Cardiac muscle cell (in vitro differentiated cells and primary cell): ENCODE measurements around the gene SMOC1. TPM values are rescaled to one million over a fixed set of nuclear protein-coding genes. Genes with fewer than 3 reads are reported as not detected.
A peak's percentile ranks its signal among the peaks of the same experiment; 100 is the strongest.

ENCODE experiments used
- DNase-seq, 2 donors: peaks; one replicate each; pipeline versions ENCODE4 v3.0.0 to v3.0.0-alpha.2; 2010 to 2017; ENCODE audit warnings: low read depth in 1 of 2, low spot score in 1 of 2
- H3K27ac ChIP-seq: fragments of 200-600 bp; sonication (generic); 2 replicates; pipeline ENCODE4 v1.5.1; 2016
- H3K27me3 ChIP-seq: fragments of 200-600 bp; sonication (generic); 2 replicates; pipeline ENCODE4 v1.6.0; 2016; ENCODE audit warnings: control low read depth
- H3K36me3 ChIP-seq: fragments of 200-600 bp; sonication (generic); 2 replicates; pipeline ENCODE4 v1.5.1; 2016; ENCODE audit warnings: control low read depth
- H3K4me1 ChIP-seq: fragments of 200-600 bp; sonication (generic); 2 replicates; pipeline ENCODE4 v1.8.1; 2017; ENCODE audit warnings: low read depth, mild to moderate bottlenecking, mixed run types
- H3K4me3 ChIP-seq: fragments of 200-600 bp; sonication (generic); 2 replicates; pipeline ENCODE4 v1.5.1; 2016; ENCODE audit warnings: mild to moderate bottlenecking
- H3K9me3 ChIP-seq: fragments of 200-600 bp; sonication (generic); 2 replicates; pipeline ENCODE4 v1.5.1; 2017; ENCODE audit warnings: low read depth, mild to moderate bottlenecking, control low read depth
- polyA plus RNA-seq: library from polyadenylated mRNA; unstranded; fragments of >200 nt; fragmentation: Nextera tagmentation; extraction: Ambion mirVana; gene quantifications from 2 replicates; pipeline ENCODE4 v1.2.1, GENCODE V29; 2016
- total RNA-seq: library from RNA; depleted of rRNA; stranded (reverse); fragments of >200 nt; gene quantifications from 2 replicates; pipeline ENCODE4 v1.2.3, GENCODE V29; 2016
- TF ChIP-seq, protein P1 (sequence below): IDR thresholded peaks from 2 replicates; pipeline ENCODE4 v1.5.1; 2012; ENCODE audit warnings: low read depth, mild to moderate bottlenecking, low read length

The SMOC1 gene
- total and polyA plus RNA-seq, 2 experiments from 2014 or later, result 1.9 to 24.7 TPM

DNA sequence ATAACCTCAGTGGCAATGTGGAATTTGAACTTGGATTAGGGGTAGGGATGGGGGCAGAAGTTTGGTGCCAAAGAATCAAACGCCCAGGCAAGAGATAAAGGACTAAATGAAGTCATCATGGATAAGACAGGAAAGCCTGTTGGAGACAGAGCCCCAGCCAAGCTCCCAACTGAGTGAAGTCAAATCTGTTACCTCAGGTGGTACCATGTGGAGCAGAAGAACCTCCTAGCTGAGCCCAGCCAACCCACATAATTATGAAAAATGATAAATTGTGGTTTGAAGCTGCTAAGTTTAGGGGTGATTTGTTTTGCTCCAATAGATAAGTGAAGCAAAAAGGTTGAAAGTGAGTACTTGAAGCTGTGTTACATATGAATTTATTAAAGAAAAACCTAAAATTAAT lies 66.1 kb downstream of the SMOC1 start:
- H3K4me1 ChIP-seq, result peaks cover 16% of the 10 kb centered on the region
- TF ChIP-seq, protein P1, sequence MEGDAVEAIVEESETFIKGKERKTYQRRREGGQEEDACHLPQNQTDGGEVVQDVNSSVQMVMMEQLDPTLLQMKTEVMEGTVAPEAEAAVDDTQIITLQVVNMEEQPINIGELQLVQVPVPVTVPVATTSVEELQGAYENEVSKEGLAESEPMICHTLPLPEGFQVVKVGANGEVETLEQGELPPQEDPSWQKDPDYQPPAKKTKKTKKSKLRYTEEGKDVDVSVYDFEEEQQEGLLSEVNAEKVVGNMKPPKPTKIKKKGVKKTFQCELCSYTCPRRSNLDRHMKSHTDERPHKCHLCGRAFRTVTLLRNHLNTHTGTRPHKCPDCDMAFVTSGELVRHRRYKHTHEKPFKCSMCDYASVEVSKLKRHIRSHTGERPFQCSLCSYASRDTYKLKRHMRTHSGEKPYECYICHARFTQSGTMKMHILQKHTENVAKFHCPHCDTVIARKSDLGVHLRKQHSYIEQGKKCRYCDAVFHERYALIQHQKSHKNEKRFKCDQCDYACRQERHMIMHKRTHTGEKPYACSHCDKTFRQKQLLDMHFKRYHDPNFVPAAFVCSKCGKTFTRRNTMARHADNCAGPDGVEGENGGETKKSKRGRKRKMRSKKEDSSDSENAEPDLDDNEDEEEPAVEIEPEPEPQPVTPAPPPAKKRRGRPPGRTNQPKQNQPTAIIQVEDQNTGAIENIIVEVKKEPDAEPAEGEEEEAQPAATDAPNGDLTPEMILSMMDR, result no peak
- H3K4me3 ChIP-seq, result no peak overlapping the region
- no peaks in the 10 kb centered on the region for H3K9me3 ChIP-seq
- H3K27me3 ChIP-seq, result no peaks in the 10 kb centered on the region
- H3K36me3 ChIP-seq, result no peaks in the 10 kb centered on the region
- no peak for DNase-seq
- no peak overlapping the region for H3K27ac ChIP-seq

DNA sequence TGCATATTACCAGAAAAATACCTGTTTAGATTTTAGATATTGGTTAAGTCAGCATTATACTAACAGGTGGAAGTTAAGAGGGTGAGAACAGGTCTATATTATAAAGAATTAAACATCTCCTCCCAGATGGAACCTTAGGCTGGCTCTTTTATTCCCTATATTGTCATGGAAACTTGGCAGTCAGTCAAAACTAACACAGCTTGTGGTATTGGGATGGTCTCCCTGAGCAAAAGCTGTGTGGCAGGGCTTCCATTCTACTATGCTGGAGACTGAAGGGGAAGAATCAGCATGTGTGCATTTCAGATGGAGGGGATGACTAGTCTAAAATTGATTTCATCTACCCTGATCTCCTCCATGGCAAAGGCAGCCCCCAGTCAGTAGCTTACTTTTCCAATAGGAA lies 66.7 kb downstream of the SMOC1 start:
- Histone ChIP-seq H3K4me3 (no peak overlapping the region), H3K4me1 (peaks cover 16% of the 10 kb centered on the region), H3K27ac (no peak overlapping the region), H3K27me3 (no peaks in the 10 kb centered on the region), H3K9me3 (no peaks in the 10 kb centered on the region), H3K36me3 (no peaks in the 10 kb centered on the region)
- peak in 1 of 2 donors; percentile 2 for DNase-seq
- TF ChIP-seq, protein P1, result no peak

DNA sequence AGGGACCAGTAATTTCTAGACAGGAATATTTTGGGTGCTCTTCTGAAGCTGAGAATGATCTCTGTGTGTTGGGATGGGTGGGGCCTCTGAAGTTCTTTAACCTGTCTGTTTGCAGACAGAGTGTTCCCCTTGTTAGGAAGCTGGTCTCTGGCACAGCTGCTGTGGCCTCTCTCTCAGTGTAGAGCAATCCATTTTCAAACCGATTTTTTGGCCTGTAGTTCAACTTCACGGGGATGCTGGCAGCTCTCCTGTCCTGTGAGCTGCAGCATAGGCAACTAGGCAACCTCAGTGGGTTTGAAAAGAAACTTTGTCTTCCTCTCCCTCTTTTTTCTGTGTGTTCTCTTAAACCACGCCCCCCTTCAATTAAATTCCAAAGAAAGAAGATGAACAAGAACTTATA lies 69.1 kb downstream of the SMOC1 start:
- TF ChIP-seq, protein P1, result no peak
- Histone ChIP-seq H3K27me3 (no peaks in the 10 kb centered on the region), H3K4me3 (no peak overlapping the region), H3K36me3 (no peaks in the 10 kb centered on the region), H3K4me1 (peaks cover 5% of the 10 kb centered on the region), H3K27ac (no peak overlapping the region), H3K9me3 (no peaks in the 10 kb centered on the region)
- no peak for DNase-seq

DNA sequence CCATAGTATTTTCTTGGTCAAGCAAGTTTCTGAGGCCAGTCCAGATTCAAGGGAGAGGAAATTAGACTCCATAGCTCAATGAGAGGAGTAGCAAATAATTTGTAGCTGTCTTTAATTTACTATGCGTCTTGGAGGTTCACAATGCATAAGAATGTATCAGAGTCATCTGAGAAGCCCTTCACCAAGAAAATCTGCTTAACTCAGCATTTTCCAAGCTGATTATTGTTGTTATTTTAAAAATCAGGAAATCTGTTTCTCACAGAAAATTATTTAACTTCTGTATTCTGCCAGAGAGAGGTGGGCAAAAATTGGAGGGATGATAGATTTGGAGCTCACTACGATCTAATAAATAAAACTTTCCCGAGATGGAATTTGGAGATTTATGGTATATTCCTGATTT lies 72.0 kb downstream of the SMOC1 start:
- Histone ChIP-seq H3K4me1 (no peaks in the 10 kb centered on the region), H3K4me3 (no peak overlapping the region), H3K27me3 (peaks cover 5% of the 10 kb centered on the region), H3K9me3 (no peaks in the 10 kb centered on the region), H3K36me3 (no peaks in the 10 kb centered on the region), H3K27ac (no peak overlapping the region)
- TF ChIP-seq, protein P1, result no peak
- DNase-seq, result no peak

DNA sequence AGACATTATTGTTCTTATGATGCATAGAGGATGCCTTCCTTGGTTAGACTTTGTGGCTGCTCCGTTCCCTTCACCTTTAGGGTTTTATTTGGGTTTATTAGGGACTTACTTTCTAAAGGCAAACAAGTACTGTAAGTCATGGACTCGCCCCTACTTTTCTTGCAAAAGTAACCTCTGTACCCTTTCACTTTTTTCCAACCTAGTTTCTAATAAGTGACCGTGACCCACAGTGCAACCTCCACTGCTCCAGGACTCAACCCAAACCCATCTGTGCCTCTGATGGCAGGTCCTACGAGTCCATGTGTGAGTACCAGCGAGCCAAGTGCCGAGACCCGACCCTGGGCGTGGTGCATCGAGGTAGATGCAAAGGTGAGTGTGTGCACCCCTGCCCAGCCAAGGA lies 72.7 kb downstream of the SMOC1 start:
- DNase-seq, result no peak
- Histone ChIP-seq H3K9me3 (no peaks in the 10 kb centered on the region), H3K27me3 (peaks cover 5% of the 10 kb centered on the region), H3K36me3 (no peaks in the 10 kb centered on the region), H3K27ac (no peak overlapping the region), H3K4me1 (no peaks in the 10 kb centered on the region), H3K4me3 (no peak overlapping the region)
- TF ChIP-seq, protein P1, result no peak
